Measurements from ENCODE around the gene ALDH1A2.

The ALDH1A2 gene

DNA sequence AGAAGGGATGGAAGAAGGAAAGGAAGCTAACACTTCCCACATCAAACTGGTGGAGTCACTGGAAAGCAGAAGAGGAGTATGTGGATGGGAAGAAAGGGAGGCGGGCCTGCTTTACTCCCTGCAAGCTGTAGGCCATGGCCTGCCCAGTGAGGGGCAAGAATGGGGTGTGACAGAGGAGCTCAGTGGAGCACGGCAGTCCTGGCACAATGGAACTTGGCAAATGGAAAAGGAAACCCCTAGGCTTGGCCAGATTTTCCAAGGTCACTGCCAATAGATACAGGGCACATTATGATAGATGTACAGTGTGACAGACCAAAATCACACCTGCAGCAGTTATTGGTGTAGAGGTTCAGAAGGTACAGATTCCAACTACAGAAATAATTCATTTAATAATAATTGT, 111.6 kb downstream of the ALDH1A2 start:
- H3K4me3 ChIP-seq (ENCODE audit: low read depth, low read length), result no peak overlapping the region
- DNase-seq (ENCODE audit: low read depth), result no peak
- no peak for TF ChIP-seq CTCF (IDR thresholded peaks at IDR 0.05; ENCODE audit: insufficient read depth, low read depth, low read length, missing control alignments)

- no peak overlapping the region for H3K4me3 ChIP-seq (ENCODE audit: low read depth, low read length)
- no peak for TF ChIP-seq CTCF (IDR thresholded peaks at IDR 0.05; ENCODE audit: insufficient read depth, low read depth, low read length, missing control alignments)
- no peak for DNase-seq (ENCODE audit: low read depth)
Measured at GRCh38 chr15:57951328-57951932, 114.1 kb downstream of the ALDH1A2 start.

- no peak overlapping the region for H3K4me3 ChIP-seq (ENCODE audit: low read depth, low read length)
- no peak for DNase-seq (ENCODE audit: low read depth)
- no peak for TF ChIP-seq CTCF (IDR thresholded peaks at IDR 0.05; ENCODE audit: insufficient read depth, low read depth, low read length, missing control alignments)
Measured at GRCh38 chr15:57950381-57950946, 115.0 kb downstream of the ALDH1A2 start.

GRCh38 chr15:57949374-57949943, 116.1 kb downstream of the ALDH1A2 start:
- TF ChIP-seq CTCF (IDR thresholded peaks at IDR 0.05; ENCODE audit: insufficient read depth, low read depth, low read length, missing control alignments), result no peak
- no peak overlapping the region for H3K4me3 ChIP-seq (ENCODE audit: low read depth, low read length)
- DNase-seq (ENCODE audit: low read depth), result no peak

GRCh38 chr15:57948351-57949289, 116.9 kb downstream of the ALDH1A2 start:
- DNase-seq (ENCODE audit: low read depth), result no peak

DNA sequence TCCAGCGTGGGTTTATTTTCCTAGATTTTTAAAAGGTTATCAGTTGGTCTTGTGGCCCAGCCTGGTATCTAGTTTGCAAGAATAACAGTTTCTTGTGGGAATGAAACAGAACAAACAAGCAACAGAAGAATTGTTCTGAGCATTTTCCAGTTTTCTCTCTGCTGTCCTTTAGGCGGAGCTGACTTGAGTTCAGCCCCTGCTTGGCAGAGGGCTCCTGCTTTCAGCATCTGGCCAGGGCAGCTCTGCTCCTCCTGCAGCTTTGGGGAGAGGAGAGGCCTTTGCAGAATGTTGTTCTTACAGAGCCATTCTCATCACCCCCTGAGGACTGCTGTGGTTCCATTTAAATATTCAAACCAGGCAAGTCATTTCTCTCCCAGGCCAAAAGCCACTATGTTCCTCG, 117.7 kb downstream of the ALDH1A2 start:
- TF ChIP-seq CTCF (IDR thresholded peaks at IDR 0.05; ENCODE audit: insufficient read depth, low read depth, low read length, missing control alignments), result no peak
- no peak overlapping the region for H3K4me3 ChIP-seq (ENCODE audit: low read depth, low read length)
- no peak for DNase-seq (ENCODE audit: low read depth)

More at GRCh38 chr15:57948351-57949289, 116.9 kb downstream of the ALDH1A2 start:
- TF ChIP-seq CTCF (IDR thresholded peaks at IDR 0.05; ENCODE audit: insufficient read depth, low read depth, low read length, missing control alignments), result no peak
- no peak overlapping the region for H3K4me3 ChIP-seq (ENCODE audit: low read depth, low read length)

Data from GM12865 (cell line).